Cardiac septum (tissue), 1 donor: ENCODE results near the gene ELOVL7. TPM values are rescaled to one million over a fixed set of nuclear protein-coding genes. Genes with fewer than 3 reads are reported as not detected.
"Not testable (repeated sequence)": the region's sequence is repeated elsewhere in the genome, so short reads cannot be mapped to it uniquely, and the experiment has no call there.

Experiments used
- DNase-seq: peaks from one replicate; pipeline ENCODE4 v3.0.0-alpha.2; 2020; ENCODE audit warnings: low spot score
- intact Hi-C: fragments of 100-400 bp; cut with DNase I; formaldehyde crosslinking; loops from one replicate; pipeline ENCODE4 v1.14.0; 2022
- total RNA-seq: library from RNA; stranded (reverse); fragmentation: NEBNext Ultra II Directional; extraction: Animal tissue kit (Norgen Biotek cat#: 25700); gene quantifications from one replicate; pipeline ENCODE4 v1.2.1, GENCODE V29; 2021
- donor health status: DM: no; HTN: no; CAD: no.

Gene ELOVL7
- total RNA-seq, 1 donor from 2014 or later, result 0.97 TPM

GRCh38 chr5:60836131-60836530 lies 7.9 kb downstream of the ELOVL7 start:
- intact Hi-C loops, result no loop called here
- no peak for DNase-seq

- no peak for DNase-seq
- intact Hi-C loops, result no loop called here
These were observed 8.5 kb downstream of the ELOVL7 start for GRCh38 chr5:60835554-60835953.

GRCh38 chr5:60833520-60833919 lies 10.5 kb downstream of the ELOVL7 start:
- intact Hi-C loops, result no loop called here
- no peak for DNase-seq

GRCh38 chr5:60830581-60831127 lies 13.4 kb downstream of the ELOVL7 start:
- intact Hi-C loops, result no loop called here
- no peak for DNase-seq

- intact Hi-C loops, result no loop called here
These were observed 14.4 kb downstream of the ELOVL7 start for GRCh38 chr5:60829490-60830266.

GRCh38 chr5:60827201-60827600 lies 16.9 kb downstream of the ELOVL7 start:
- intact Hi-C loops, result no loop called here

More at GRCh38 chr5:60829490-60830266, 14.4 kb downstream of the ELOVL7 start:
- no peak for DNase-seq

GRCh38 chr5:60826653-60827052 lies 17.4 kb downstream of the ELOVL7 start:
- no peak for DNase-seq
- intact Hi-C loops, result no loop called here

More at GRCh38 chr5:60827201-60827600, 16.9 kb downstream of the ELOVL7 start:
- DNase-seq, result no peak

GRCh38 chr5:60823574-60823973 lies 20.5 kb downstream of the ELOVL7 start:
- intact Hi-C loops, result no loop called here
- DNase-seq, result no peak

- intact Hi-C loops, result no loop called here
- no peak for DNase-seq
These were observed 21.8 kb downstream of the ELOVL7 start for GRCh38 chr5:60822285-60822556.

- DNase-seq, result no peak
- intact Hi-C loops, result no loop called here
These were observed 22.4 kb downstream of the ELOVL7 start for GRCh38 chr5:60821488-60822284.

- intact Hi-C loops, result no loop called here
- no peak for DNase-seq
These were observed 23.2 kb downstream of the ELOVL7 start for GRCh38 chr5:60820593-60821487.

GRCh38 chr5:60816138-60816537 lies 27.9 kb downstream of the ELOVL7 start:
- DNase-seq, intact Hi-C loops: not testable (repeated sequence)

- no peak for DNase-seq
- intact Hi-C loops, result no loop called here
These were observed 29.6 kb downstream of the ELOVL7 start for GRCh38 chr5:60814498-60814897.

- intact Hi-C loops, result no loop called here
- no peak for DNase-seq
These were observed 31.6 kb downstream of the ELOVL7 start for GRCh38 chr5:60812426-60812825.

GRCh38 chr5:60811105-60811504 lies 33.0 kb downstream of the ELOVL7 start:
- DNase-seq, result no peak
- intact Hi-C loops, result no loop called here

- intact Hi-C loops, result no loop called here
- no peak for DNase-seq
These were observed 33.5 kb downstream of the ELOVL7 start for GRCh38 chr5:60810438-60811085.

GRCh38 chr5:60809891-60810425 lies 34.1 kb downstream of the ELOVL7 start:
- intact Hi-C loops, result no loop called here
- no peak for DNase-seq

GRCh38 chr5:60806591-60807243 lies 37.4 kb downstream of the ELOVL7 start:
- intact Hi-C loops, result no loop called here
- DNase-seq, result no peak

GRCh38 chr5:60805463-60805862 lies 38.6 kb downstream of the ELOVL7 start:
- DNase-seq, result no peak
- intact Hi-C loops, result no loop called here
